HG02642 (cell line): ENCODE measurements around the gene KLK13.

Experiments used
- ATAC-seq: cut with Tn5 transposase; IDR thresholded peaks from one replicate; pipeline ENCODE4 v1.9.1; 2021; ENCODE audit warnings: mild to moderate bottlenecking; ENCODE audit not compliant: unreplicated experiment, poor library complexity

KLK13 gene

DNA sequence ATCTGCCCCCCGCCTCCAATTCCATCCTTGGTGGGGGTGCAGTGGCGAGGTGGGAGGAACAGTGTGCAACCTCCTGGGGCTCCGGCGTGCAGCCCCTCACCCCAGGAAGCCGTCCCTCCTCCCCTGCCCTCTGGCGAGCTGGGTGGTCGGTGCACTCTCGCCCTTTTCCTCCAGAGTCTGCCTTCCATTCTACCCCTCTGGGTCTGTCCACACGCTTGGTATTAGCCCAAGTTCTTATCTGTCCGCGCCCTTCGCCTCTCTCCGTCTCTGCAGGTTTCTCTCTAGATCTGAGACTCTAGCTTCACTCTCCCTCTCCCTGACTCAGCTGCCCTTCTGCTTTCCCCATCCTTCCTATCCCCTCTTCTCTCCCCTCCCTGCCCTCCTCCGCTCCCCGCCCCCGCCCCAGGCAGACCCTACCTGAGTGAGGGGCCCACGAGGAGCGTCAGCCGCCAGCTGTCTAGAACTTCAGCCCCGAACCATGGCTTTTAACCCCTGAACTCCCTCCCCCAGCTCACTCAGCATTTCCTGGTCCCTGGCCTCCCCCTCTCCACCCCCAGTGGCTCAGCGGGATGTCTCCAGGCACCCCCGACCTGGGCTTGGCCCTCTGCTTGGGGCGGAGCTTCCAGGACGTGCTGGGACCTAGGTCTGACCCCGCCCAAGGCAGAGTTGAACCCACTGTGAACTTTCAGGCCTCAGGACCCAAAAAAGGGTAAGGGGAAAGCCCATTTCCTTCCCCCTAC, 499 bp upstream of the KLK13 start:
- ATAC-seq, result no peak

DNA sequence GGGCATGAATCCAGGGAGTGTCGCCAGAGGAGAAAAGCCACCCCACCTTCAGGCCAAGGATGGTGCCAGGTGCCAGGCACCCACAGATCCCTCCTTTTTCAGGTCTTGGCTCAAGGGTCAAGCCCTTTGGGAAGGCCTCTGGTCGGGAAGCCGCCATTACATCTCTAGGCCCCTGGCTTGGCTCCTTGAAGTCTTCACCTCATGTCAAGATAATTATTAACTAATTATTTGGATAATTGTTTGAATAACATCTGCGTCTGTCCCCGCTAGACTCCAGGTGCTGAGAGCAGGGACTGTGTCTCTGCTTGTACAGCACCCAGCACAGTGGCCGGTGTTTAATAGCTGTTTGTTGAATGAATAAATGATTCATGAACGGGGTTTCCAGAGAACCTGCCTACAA, 1.2 kb downstream of the KLK13 start:
- ATAC-seq, result no peak

GRCh38 chr19:51060973-51061372, 3.9 kb downstream of the KLK13 start:
- no peak for ATAC-seq

GRCh38 chr19:51060336-51060735, 4.6 kb downstream of the KLK13 start:
- ATAC-seq, result no peak

DNA sequence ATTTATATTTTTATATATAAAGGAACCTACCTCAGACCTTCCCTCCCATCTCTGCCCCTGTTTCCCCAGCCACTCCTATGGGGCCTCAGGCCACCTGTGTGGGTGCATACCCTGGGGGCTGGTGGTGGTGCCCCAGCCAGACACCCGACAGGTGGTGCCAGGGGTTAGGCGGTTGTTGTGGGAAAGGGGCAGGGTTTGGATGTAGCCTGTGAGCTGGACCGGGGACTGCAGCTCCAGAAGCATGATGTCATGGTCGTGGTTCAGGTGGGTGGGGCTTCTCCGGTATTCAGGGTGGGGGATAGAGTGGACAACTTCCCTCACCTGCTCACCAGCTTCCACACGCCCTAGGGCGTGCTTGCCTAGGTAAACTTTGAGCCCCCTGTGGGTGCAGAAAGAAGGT, 5.2 kb downstream of the KLK13 start:
- no peak for ATAC-seq

- ATAC-seq, result no peak
These were observed 9.0 kb downstream of the KLK13 start for GRCh38 chr19:51055866-51056265.

GRCh38 chr19:51047031-51047335, 17.9 kb downstream of the KLK13 start:
- no peak for ATAC-seq

DNA sequence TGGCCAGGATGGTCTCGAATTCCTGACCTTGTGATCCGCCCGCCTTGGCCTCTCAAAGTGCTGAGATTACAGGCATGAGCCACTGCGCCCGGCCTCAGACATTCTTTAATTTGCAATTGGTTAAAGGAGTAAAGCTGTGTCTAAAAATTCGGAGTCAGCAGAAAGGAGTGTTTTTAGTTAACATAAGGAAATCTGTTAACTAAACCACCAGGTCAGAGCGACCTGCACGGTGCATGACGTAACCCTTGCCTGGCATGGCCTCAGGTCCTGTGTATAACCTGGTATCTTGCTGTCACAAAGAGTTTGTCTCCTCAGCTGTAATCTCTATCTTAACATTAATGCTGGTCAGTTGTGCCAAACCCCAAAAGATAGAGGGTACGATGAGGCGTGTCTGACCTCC, 20.6 kb downstream of the KLK13 start:
- no peak for ATAC-seq

- no peak for ATAC-seq
These were observed 21.4 kb downstream of the KLK13 start for GRCh38 chr19:51043497-51043896.

DNA sequence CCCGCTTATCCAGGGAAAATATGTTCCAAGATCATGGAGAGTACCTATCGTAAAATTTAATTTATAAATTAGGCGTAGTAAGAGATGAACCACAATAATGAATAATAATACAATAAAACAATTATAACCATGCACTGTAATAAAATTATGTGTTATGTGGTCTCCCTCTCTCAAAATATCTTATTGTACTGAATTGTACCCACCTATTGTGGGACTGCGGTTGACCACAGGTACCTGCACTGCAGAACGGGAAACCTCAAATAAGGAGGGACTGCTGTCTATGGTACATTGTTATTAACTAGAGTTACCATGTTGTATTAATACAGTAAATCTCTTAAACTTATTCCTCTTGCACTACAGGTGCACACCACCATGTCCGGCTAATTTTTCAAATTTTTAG, 24.7 kb downstream of the KLK13 start:
- no peak for ATAC-seq

DNA sequence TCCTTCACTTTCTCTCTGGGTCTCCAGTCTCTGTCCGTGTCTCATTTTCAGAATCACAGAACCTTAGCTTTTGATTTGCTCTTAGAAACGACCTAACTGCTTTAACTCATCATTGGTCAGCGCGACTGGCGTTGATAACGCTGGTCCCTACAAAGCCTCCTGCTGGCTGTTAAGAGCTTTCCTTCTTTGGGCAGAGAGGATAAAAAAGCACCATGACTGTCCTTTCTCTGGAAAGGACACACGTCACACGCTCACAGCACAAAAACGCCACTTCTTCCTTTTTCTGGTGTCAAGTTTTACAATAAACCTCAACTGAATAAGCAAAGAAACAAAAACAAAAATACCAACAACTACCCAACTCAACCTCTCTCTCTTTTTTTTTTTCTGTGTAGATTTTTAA, 28.4 kb downstream of the KLK13 start:
- no peak for ATAC-seq

- ATAC-seq, result no peak
These were observed 30.2 kb downstream of the KLK13 start, which contains the start of gene KLK12 for GRCh38 chr19:51034704-51035103. Gene KLK12, minus strand, starts transcription at chr19:51035002. Its CDS starts 381 bp downstream, at chr19:51034621.

GRCh38 chr19:51031880-51032225, 33.0 kb downstream of the KLK13 start:
- no peak for ATAC-seq

DNA sequence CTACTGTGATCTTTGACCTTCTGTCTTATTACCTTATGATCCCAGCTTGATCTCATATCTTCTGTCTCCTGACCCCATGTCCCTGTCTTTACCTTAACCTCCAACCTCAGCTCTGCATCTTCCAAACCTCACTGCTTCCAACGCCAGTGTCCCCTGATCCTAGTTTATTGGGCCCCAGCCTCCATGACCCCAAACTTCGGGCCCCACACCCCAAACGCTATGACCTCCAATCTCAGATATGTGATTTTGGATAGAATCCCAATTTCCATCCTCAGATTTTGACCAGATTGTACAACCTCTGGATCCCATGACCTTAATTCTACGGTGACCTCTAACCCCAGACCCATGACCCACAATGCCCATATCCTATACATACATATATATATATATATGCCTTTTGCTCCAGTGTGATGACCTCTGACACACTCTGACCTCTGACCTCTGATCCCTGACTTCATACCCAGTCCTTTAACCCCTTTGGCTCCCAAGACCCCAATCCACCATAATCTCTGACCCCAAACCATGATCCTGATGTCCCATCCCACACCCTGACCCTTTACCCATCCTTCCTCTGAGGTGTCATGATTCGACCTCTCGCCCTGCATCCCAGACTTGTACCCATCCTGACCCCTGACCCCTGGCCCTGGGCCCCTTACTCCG, 33.5 kb downstream of the KLK13 start:
- ATAC-seq, result no peak

DNA sequence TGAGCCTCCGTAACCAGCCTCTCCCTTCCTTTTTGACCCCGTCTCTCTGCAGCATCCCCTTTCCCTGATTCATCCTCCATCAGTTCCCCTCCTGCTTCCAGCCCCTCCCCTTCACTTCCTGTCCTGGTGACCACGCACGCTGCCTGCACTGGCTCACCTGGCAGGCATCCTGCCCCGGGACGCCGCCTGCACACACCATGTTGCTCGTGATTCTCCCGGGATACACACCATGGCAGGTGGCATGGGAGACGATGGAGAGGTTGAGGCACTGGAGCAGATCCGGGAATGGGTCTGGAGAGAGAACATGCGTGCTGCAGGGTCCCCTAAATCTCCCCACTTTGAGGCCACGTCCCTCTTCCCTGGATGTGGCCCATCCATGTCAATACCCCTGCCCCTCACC, 34.3 kb downstream of the KLK13 start:
- ATAC-seq, result no peak

DNA sequence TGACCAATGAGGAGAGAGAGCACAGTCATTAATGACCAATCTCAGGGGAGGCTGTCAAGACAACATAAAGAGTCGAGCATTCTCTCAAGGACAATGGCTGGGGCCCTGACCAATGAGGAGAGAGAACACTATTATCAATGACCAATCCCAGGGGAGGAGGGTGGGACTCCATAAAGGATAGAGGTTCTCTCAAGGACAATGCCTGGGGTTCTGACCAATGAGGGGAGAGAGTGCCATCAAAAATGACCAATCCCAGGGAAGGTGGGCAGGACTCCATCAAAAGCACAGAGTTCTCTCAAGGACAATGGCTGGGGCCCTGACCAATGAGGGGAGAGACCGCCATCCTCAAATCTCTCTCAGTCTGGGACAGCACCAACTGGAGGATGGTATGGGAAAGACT, 35.2 kb downstream of the KLK13 start:
- no peak for ATAC-seq

GRCh38 chr19:51027873-51028272, 37.0 kb downstream of the KLK13 start:
- ATAC-seq, result no peak

DNA sequence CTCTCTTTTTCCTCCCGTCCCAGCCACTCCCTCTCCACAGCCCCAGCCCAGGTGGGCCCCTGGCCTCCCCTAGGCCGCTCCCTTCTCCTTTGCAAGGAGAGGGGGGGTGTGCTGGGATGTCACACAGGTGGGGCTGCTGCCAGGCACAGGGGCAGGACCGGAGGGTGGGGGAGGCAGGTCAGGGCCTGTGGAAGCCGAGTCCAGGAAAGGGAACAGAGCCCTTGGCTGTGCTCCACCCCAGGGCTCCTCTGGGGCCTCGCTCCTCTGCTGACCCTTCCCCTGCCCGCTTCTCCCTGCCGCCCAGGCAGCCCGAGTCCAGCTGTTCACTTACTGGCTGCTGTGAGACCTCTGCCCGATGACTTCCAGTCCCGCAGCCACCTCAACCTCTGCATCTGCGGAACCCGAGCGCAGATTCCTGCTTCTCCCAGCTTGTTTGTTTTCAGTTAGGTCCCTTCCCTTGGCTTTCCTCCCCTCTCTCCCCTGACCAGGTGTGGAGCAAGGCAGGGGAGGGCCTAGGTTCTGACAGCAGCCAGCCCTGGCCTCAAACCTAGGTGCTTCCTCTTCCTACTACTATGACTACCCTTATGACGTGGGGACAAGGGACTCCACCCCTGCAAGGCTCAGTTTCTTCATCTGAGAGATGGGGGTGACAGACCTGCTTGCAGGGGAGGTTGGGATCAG, 37.6 kb downstream of the KLK13 start:
- ATAC-seq, result no peak

GRCh38 chr19:51026554-51026831, 38.4 kb downstream of the KLK13 start, which contains the start of gene KLK11:
Gene KLK11, minus strand, starts transcription at chr19:51026616. Its CDS starts 985 bp downstream, at chr19:51025631.
- ATAC-seq, result no peak

GRCh38 chr19:51025809-51026553, 38.9 kb downstream of the KLK13 start:
- no peak for ATAC-seq

GRCh38 chr19:51025401-51025800, 39.5 kb downstream of the KLK13 start:
- no peak for ATAC-seq
